Erythroblast (primary cell): ENCODE data around the gene HAUS6.

Experiments used
- DNase-seq, 2 experiments: peaks; one replicate each; lab custom pipeline; 2025; lab: John Stamatoyannopoulos, UW
- GATA1 ChIP-seq: IDR thresholded peaks from 2 replicates; pipeline ENCODE4 v1.6.1; 2011; ENCODE audit warnings: low read depth, mild to moderate bottlenecking, control low read depth, low read length, moderate library complexity
- POLR2A ChIP-seq: IDR thresholded peaks from 2 replicates; pipeline ENCODE4 v1.6.1; 2011; ENCODE audit warnings: mild to moderate bottlenecking, low read length

Gene HAUS6

GRCh38 chr9:19009391-19009965 is 93.2 kb downstream of the HAUS6 start:
- no peak for DNase-seq
- TF ChIP-seq GATA1 (no peak), POLR2A (no peak)
